Stimulated activated CD8-positive, alpha-beta memory T cell treated with anti-CD3 and anti-CD28 coated beads, Interleukin-7, amount 100 ng/mL, for 4 hours (primary cell): ENCODE measurements around the gene KCNQ1.

Experiments
- DNase-seq, 2 donors: peaks; one replicate each; pipeline ENCODE4 v3.0.0-alpha.2; 2020; ENCODE audit warnings: low read depth in 2 of 2

KCNQ1 gene

GRCh38 chr11:2535673-2536439, 91.0 kb downstream of the KCNQ1 start:
- no peak for DNase-seq

GRCh38 chr11:2536440-2536989, 91.7 kb downstream of the KCNQ1 start:
- DNase-seq = no peak

- no peak for DNase-seq
Measured at GRCh38 chr11:2537010-2537705, 92.3 kb downstream of the KCNQ1 start.

- no peak for DNase-seq
Measured at GRCh38 chr11:2537896-2538724, 93.3 kb downstream of the KCNQ1 start.

GRCh38 chr11:2538951-2539350, 94.1 kb downstream of the KCNQ1 start:
- DNase-seq = no peak

- no peak for DNase-seq
Measured at GRCh38 chr11:2539371-2540222, 94.8 kb downstream of the KCNQ1 start.

- DNase-seq = no peak
Measured at GRCh38 chr11:2540223-2540991, 95.6 kb downstream of the KCNQ1 start.

- DNase-seq = no peak
Measured at GRCh38 chr11:2540992-2541680, 96.3 kb downstream of the KCNQ1 start.

GRCh38 chr11:2541881-2542361, 97.1 kb downstream of the KCNQ1 start:
- no peak for DNase-seq

- no peak for DNase-seq
Measured at GRCh38 chr11:2542406-2542805, 97.6 kb downstream of the KCNQ1 start.

- DNase-seq = no peak
Measured at GRCh38 chr11:2547806-2548205, 103.0 kb downstream of the KCNQ1 start.

GRCh38 chr11:2548596-2548995, 103.8 kb downstream of the KCNQ1 start:
- DNase-seq = no peak

- DNase-seq = no peak
Measured at GRCh38 chr11:2549080-2549479, 104.3 kb downstream of the KCNQ1 start.

GRCh38 chr11:2549491-2549875, 104.7 kb downstream of the KCNQ1 start:
- no peak for DNase-seq

GRCh38 chr11:2549876-2550605, 105.2 kb downstream of the KCNQ1 start:
- DNase-seq = no peak

GRCh38 chr11:2550606-2550970, 105.8 kb downstream of the KCNQ1 start:
- no peak for DNase-seq

GRCh38 chr11:2551131-2551530, 106.3 kb downstream of the KCNQ1 start:
- DNase-seq = no peak

- no peak for DNase-seq
Measured at GRCh38 chr11:2552210-2552609, 107.4 kb downstream of the KCNQ1 start.

- no peak for DNase-seq
Measured at GRCh38 chr11:2553198-2553597, 108.4 kb downstream of the KCNQ1 start.
